SK-N-MC (cell line): ENCODE data around the gene SCYL2.

Experiments used
- EZH2 ChIP-seq: fragments of 200-600 bp; sonication (generic); IDR thresholded peaks from one replicate; pipeline ENCODE4 v1.6.1; 2017; ENCODE audit warnings: antibody characterized with exemption
- POLR2AphosphoS5 ChIP-seq: IDR thresholded peaks from 2 replicates; pipeline ENCODE4 v1.6.1; 2012; ENCODE audit warnings: mild to moderate bottlenecking, low read depth, low read length, borderline replicate concordance

GRCh38 chr12:100364324-100364723 is 97.3 kb downstream of the SCYL2 start:
- TF ChIP-seq EZH2 (no peak), POLR2AphosphoS5 (no peak)
